GM12892 (cell line): ENCODE results near the gene RERGL. TPM values are rescaled to one million over a fixed set of nuclear protein-coding genes. Genes with fewer than 3 reads are reported as not detected.

Experiments
- DNase-seq: peaks from one replicate; pipeline ENCODE4 v3.0.0; 2011; ENCODE audit not compliant: insufficient read length
- FAIRE-seq: peaks from 2 replicates; lab custom pipeline; 2011; peaks lifted over from hg19 to GRCh38; lab: Jason Lieb, UNC
- POLR2A ChIP-seq: IDR thresholded peaks from 2 replicates; pipeline ENCODE4 v1.6.1; 2011; ENCODE audit warnings: low read depth, low read length, control low read depth
- POLR2AphosphoS5 ChIP-seq: IDR thresholded peaks from 2 replicates; pipeline ENCODE4 v1.6.1; 2011; ENCODE audit warnings: low read depth, low read length, control low read depth
- TAF1 ChIP-seq: IDR thresholded peaks from 2 replicates; pipeline ENCODE4 v1.6.1; 2011; ENCODE audit warnings: low read depth, mild to moderate bottlenecking, control low read depth, low read length, borderline replicate concordance
- polyA plus RNA-seq: library from polyadenylated mRNA; unstranded; fragments of >200 nt; gene quantifications from one replicate; pipeline ENCODE4 v1.2.1, GENCODE V29; 2012; ENCODE audit warnings: missing spikeins, inconsistent platforms; ENCODE audit not compliant: missing spikeins

The RERGL gene, protein sequence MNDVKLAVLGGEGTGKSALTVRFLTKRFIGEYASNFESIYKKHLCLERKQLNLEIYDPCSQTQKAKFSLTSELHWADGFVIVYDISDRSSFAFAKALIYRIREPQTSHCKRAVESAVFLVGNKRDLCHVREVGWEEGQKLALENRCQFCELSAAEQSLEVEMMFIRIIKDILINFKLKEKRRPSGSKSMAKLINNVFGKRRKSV
- polyA plus RNA-seq: not detected

DNA sequence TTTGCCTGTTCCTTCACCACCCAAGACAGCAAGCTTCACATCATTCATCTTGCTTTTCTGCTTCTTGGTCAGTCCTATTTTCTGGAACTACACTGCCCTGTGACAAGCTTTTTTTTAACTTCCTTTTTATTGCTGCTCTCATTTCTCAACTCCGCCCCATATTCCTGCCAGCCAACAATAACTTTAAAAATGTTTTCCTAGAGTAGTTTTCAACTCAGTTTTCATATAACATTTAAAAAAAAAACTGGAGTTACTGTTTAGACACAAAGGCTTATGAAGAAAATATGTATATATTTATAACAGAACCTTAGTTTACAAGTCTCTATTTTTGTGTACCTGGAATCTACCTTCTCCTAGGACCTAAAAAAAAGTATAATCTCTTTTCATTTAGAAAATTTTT, at the start of gene RERGL:
Gene RERGL, minus strand, starts transcription at position 101 of the 400 bp plus-strand sequence. Its CDS starts 53 bp downstream, at position 48.
- no peak for TF ChIP-seq TAF1
- no peak for TF ChIP-seq POLR2AphosphoS5
- TF ChIP-seq POLR2A: no peak
- FAIRE-seq: no peak

DNA sequence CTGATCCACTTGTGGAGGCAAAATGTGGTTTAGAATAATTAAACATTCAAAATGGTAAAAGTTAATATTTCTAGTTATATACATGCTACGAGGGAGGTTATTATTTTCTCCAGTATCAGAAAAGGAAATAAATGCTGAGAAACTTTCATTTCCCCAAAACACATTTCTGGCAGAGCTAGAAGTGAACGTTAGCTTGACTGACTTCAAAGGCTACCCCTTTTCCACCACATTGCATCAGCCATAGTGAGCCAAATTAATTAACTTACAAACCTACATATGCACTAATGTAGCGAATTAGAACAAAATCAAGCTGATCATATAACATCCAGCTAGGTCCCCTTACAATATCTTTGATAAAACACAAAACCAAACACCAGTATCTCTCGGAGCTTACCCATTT, 49.3 kb upstream of the RERGL start:
- DNase-seq (no peak), FAIRE-seq (no peak)
- TF ChIP-seq TAF1 (no peak), POLR2AphosphoS5 (no peak), POLR2A (no peak)

More for the DNA sequence above, at the start of gene RERGL:
- no peak for DNase-seq

DNA sequence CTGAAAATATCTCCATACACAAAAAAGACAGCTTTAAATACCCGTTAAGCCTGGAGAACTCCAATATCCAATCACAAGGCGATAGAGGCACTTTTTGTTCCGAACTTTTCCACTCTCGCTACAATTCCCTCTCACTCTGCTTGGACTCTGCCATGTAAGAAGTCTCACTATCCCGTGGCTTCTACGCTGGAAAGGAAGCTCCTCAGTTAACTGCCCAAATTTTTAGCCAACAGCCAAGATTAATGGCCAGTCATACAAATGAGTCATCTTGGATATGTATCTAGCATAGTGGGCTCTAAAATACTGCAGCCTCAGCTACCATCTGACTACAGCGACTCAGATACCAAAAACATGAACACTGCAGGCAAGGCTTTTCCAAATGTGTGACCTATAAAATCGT, 45.5 kb upstream of the RERGL start:
- TF ChIP-seq POLR2A (no peak), TAF1 (no peak), POLR2AphosphoS5 (no peak)
- no peak for DNase-seq
- FAIRE-seq: no peak

DNA sequence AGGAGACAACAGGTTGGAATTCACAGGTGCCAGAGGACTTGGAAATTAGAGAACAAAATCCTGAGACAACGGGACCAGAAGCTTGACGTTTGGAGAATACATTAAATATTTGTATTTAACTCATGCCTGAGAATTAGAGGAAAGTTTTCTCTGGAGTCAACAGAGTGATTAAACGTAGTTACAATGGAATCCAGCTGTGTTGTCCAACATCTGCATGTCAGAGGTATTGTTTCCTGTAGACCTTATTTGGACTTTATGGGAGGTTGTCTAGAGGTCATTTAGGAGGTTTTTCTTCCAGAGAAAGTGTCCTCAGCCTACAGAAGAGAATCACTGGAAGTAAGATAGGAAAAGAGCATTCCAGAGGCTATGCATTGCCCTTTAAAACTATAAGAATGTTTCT, 45.1 kb upstream of the RERGL start:
- FAIRE-seq (no peak), DNase-seq (no peak)
- no peak for TF ChIP-seq POLR2A
- no peak for TF ChIP-seq TAF1
- no peak for TF ChIP-seq POLR2AphosphoS5

DNA sequence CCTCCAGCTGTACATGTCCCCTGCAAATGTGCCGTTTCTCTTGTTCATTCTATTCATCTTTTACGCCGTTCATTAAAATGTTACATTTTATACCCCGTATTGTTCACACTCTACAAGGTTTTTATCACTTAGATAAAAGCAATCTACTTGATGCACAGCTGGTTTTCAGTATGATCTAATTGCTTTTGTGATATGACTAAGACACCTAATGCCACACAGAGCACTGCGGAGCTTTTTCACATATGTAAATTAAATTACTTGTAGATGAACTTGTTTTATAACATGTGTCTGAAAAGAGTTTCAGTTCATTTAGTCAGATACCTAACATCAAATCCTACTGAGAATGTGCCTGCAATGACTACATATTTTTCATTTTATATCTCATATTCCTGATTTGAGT, 40.9 kb upstream of the RERGL start:
- TF ChIP-seq POLR2AphosphoS5 (no peak), TAF1 (no peak), POLR2A (no peak)
- FAIRE-seq (no peak), DNase-seq (no peak)

DNA sequence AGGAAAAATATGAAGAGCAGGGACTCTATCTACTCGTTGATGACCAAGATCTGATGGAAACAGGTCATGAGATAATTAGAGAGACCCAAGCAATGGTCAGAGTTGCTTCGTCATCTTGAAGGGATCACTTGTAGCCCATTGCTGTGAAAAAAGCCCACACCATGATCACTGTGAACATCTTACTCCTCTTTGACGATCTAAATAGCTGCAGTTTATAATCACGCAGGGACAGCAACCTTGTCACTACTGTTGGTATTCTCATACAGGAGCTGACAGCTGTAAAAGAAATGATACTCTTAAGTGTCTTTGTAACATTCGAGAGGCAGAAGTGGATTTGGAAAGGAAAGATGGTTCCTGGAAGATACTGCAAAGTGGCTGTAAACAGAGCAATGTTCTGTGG, 33.7 kb upstream of the RERGL start:
- DNase-seq: no peak
- TF ChIP-seq POLR2AphosphoS5 (no peak), POLR2A (no peak), TAF1 (no peak)
- FAIRE-seq: no peak

DNA sequence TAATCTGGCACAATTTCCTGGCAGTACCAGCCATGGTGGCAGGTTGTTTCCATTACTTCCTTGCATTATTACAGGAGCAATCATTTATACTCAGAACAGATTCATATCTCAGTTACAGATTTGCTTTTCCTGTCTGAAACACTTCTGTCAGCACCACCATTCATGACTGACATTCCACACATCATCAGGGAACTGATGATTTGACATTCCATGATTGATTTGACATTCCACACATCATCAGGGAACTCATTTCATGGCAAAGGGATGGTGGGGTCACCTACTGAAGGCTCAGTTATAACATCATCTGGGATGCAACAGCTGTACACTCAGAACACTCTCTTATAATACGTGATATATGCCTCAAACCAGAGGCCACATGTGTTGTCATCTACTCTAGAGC, 30.9 kb upstream of the RERGL start:
- no peak for DNase-seq
- no peak for FAIRE-seq

DNA sequence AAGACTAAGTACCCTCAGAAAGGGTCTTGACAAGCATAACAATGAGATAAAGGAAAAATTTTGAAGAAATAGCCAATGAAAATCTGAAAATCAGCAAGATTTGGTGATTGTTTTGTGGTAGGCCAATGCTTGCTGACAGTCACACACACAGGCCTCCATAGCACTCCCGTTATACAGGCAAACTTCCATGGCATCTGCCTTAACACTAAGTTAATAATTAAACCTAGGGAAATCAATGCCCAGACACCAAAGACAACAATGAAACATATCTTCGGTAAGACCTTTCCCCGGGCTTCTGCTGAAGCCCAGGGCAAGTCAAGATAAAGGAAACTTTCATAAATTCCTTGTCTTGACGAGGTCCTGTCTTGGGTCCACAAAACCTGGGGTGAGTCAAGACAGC, 18.6 kb upstream of the RERGL start:
- DNase-seq (no peak), FAIRE-seq (no peak)

More for the DNA sequence above, 30.9 kb upstream of the RERGL start:
- TF ChIP-seq POLR2A (no peak), POLR2AphosphoS5 (no peak), TAF1 (no peak)

DNA sequence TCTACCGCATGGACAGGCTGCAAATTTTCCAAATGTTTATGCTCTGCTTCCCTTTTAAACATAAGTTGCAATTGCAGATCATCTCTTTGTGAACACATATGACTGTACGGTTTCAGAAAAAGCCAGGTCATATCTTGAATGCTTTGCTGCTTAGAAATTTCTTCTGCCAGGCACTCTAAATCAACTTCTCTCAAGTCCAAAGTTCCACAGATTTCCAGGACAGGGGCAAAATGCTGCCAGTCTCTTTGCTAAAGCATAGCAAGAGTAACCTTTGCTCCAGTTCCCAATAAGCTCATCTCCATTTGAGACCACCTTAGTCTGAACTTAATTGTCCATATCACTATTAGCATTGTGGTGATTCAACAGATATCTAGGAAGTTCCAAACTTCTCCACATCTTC, 13.6 kb upstream of the RERGL start:
- FAIRE-seq (no peak), DNase-seq (no peak)
- TF ChIP-seq POLR2AphosphoS5 (no peak), POLR2A (no peak), TAF1 (no peak)

More for the DNA sequence above, 18.6 kb upstream of the RERGL start:
- no peak for TF ChIP-seq POLR2AphosphoS5
- no peak for TF ChIP-seq TAF1
- no peak for TF ChIP-seq POLR2A

DNA sequence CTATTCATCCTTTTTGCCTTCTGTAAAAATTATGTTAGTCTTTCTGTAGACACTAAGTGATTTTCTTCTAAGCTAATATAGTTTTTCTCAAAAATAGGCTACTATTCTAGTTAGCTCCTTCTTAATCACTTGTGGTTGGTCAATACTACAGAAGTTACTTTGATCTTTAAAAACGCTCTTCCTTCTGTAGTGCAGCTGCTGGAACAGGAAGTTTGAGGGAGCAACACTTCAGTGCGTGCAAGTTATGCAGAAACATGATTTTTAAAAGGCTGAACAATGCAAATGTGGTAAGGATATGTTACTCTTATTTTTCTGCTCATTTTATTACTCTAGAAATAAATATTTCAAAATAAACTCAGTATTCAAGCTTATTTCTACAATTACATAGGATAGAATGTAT, 11.1 kb upstream of the RERGL start:
- no peak for DNase-seq
- TF ChIP-seq POLR2A (no peak), POLR2AphosphoS5 (no peak), TAF1 (no peak)
- FAIRE-seq: no peak

DNA sequence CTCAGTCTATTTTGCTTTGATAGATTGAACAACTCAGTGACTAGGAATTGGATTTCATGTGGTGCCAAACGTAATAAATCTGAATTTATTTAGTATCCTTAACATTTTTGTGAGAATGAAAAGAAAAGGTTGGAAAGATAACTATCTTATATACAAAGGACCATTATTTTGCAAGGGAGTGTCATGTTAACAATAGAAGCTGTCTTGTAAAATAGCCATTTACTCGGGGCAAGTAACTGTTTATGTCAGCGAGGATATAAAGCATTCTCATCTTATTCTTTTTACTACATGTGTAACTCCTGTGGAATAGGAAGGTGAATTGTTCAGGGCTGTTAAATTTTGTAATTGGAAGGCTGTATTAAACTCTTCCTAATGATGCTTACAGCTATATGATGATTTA, 5.9 kb downstream of the RERGL start:
- DNase-seq: no peak
- TF ChIP-seq POLR2AphosphoS5 (no peak), POLR2A (no peak), TAF1 (no peak)
- no peak for FAIRE-seq

DNA sequence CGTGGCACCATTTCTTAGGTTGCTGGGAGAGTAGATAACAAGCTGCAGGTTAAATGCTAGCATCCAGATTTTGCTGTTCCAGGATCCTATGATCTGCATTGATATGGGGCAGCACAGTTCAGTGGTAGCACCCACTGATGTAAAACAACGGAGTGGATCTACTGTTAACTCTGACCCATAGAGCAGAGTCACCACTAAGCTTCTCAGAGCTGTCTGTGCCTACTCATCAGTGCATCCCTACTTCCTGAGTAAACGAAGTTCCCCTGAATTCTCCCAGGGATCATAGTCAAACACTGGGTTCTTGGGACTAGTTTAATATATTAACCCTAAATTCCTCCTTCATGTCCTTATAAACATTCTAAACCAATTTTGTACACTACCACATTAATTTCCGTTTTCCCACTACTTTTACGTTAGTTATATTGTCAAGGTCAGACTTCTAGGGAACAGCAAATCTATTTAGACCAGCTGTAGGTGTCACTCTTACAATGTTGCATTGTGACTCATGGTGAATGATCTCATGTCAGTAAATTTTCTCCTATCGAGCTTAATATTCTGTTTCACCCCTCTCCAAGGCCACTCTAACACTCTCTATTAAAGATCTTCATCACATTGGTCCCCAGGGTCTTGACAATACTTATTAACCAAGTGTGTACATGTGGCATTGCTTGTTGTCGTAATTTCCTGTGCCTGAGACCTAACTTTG, 10.3 kb downstream of the RERGL start:
- no peak for TF ChIP-seq POLR2AphosphoS5
- no peak for TF ChIP-seq POLR2A
- TF ChIP-seq TAF1: no peak
- FAIRE-seq (no peak), DNase-seq (no peak)

DNA sequence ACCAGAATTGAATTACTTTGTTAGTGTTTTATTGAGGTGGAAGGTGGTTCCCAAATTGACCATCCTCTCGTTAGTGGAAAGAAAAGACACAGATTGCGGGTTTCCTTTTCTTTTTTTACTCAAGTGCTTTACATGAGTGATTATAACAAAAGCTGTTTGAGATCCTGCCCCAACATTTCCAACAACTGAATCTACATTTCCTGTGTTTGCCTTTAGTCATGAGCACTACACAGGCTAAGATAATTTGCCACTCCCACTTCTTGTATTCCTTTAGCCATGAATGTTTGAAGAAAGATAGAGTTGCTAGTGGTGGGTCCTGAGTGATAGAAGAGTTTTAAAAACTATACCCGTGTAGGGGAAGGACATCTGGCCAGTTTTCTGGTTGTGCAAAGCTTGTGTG, 16.0 kb downstream of the RERGL start:
- FAIRE-seq: no peak
- TF ChIP-seq POLR2A (no peak), TAF1 (no peak), POLR2AphosphoS5 (no peak)
- no peak for DNase-seq

DNA sequence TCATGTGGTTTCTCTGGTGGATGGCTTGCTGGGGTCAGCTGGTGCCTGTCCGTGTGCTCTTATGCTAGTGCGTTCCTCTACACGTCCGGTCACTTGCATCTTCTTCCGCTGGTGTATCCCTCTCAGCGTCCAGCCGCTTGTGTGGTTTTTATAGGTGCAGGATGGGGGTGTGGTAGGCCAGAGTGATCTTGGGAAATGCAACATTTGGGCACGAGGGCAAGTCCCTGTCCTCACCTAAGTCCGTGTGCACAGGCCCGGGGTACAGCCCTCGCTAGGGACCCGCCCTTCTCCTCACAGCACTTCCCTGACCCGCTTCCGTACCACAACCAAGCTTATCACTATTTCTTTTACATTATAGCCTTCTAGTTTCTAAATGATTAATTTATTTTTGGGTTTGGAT, 17.3 kb downstream of the RERGL start:
- FAIRE-seq: no peak
- DNase-seq: no peak
- TF ChIP-seq POLR2A (no peak), TAF1 (no peak), POLR2AphosphoS5 (no peak)
